Measurements from ENCODE around the gene EFNA1. TPM values are rescaled to one million over a fixed set of nuclear protein-coding genes. Genes with fewer than 3 reads are reported as not detected.
"Not testable (repeated sequence)": the region's sequence is repeated elsewhere in the genome, so short reads cannot be mapped to it uniquely, and the experiment has no call there.

EFNA1 gene
- total RNA-seq, 1 experiment from 2014 or later, result 19.7 TPM

DNA sequence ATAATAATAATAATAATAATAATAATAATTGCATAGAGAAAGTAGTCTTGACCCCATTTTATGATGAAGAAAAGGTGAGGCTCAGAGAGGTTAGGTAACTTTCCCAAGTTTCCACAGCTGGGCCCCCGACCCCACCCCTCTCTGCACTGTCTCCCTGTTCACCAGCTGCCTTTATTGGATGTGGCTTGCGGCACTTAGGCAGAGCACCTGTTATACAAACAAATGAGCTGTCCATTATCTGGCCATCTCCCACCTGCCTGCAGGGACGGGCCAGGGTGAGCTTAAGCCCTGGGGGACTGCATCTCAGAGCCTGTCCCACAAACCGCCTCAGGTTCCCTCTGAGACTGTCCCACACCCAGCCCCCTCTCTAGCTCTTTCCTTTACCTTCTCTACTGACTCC is 10.1 kb upstream of the EFNA1 start:
- POLR2A ChIA-PET, result no interaction called here
- no peak for DNase-seq (ENCODE audit: low read depth, low spot score)

DNA sequence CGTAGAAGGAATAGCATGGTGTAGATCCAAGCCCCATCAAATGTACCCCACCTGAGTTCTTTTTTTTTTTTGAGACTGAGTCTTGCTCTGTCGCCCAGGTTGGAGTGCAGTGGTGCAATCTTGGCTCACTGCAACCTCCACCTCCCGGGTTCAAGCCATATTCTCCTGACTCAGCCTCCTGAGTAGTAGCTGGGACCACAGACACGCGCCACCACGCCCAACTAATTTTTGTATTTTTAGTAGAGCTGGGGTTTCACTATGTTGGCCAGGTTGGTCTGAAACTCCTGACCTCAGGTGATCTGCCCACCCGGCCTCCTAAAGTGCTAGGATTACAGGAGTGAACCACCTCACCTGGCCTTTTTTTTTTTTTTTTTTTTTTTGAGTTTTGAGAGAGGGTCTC is 9.6 kb upstream of the EFNA1 start:
- intact Hi-C loops (cut with micrococcal nuclease); H3K9me3 ChIP-seq (ENCODE audit: control insufficient read depth in 1 of 2, insufficient read depth in 1 of 2, low read depth in 1 of 2, low read length in 2 of 2); H3K36me3 ChIP-seq (ENCODE audit: control insufficient read depth in 1 of 2, insufficient read depth in 2 of 2, low read length in 2 of 2); H3K27me3 ChIP-seq (ENCODE audit: insufficient read depth, low read length); H3K4me1 ChIP-seq (ENCODE audit: control insufficient read depth in 1 of 2, insufficient read depth in 2 of 2, low read length in 2 of 2); DNase-seq (ENCODE audit: low read depth, low spot score); H4K20me1 ChIP-seq (ENCODE audit: insufficient read depth); H2AFZ ChIP-seq (ENCODE audit: low read depth, low read length, poor library complexity, severe bottlenecking); POLR2A ChIA-PET; ATAC-seq; H3K4me2 ChIP-seq (ENCODE audit: low read length); RAD21 ChIA-PET (ENCODE audit: low non-redundant PET in 1 of 2, low total read pairs in 2 of 2, uncharacterized antibody in 2 of 2, unreplicated experiment in 2 of 2); H3K27ac ChIP-seq (ENCODE audit: low read depth, low read length); H3K79me2 ChIP-seq (ENCODE audit: insufficient read depth, low read length); BruUV-seq (replicated peaks); H3K4me3 ChIP-seq (replicated peaks in 1 of 2; ENCODE audit: low read depth in 1 of 2, low read length in 2 of 2); H3K9me2 ChIP-seq (ENCODE audit: insufficient read depth); H3K9ac ChIP-seq (ENCODE audit: low read length): not testable (repeated sequence)
- CTCF ChIA-PET, result interaction anchor here (0.8 to 1.2 kb wide), 3 partner anchors 11 to 49 kb away, joined by 3 to 4 read pairs (median 3); no protein-coding TSS in a partner anchor

More for the DNA sequence above, 10.1 kb upstream of the EFNA1 start:
- TF ChIP-seq SP1 (IDR thresholded peaks at IDR 0.05; ENCODE audit: low read depth) (no peak), SRF (IDR thresholded peaks at IDR 0.05; ENCODE audit: low read depth) (no peak), YY1 (IDR thresholded peaks at IDR 0.05; ENCODE audit: extremely low read depth, insufficient replicate concordance, low read depth, low read length) (no peak), ELF1 (IDR thresholded peaks at IDR 0.05; ENCODE audit: borderline replicate concordance, low read depth) (no peak), TCF7L2 (IDR thresholded peaks at IDR 0.05; ENCODE audit: borderline replicate concordance, extremely low read depth, insufficient read depth, insufficient read length) (no peak), CBX3 (IDR thresholded peaks at IDR 0.05; ENCODE audit: low read depth) (no peak), FOSL1 (IDR thresholded peaks at IDR 0.05; ENCODE audit: low read depth) (no peak), RAD21 (IDR thresholded peaks at IDR 0.05; ENCODE audit: low read depth) (no peak), ZNF274 (IDR thresholded peaks at IDR 0.05; ENCODE audit: low read depth, low read length) (no peak), EZH2 (IDR thresholded peaks at IDR 0.05) (no peak), EGR1 (IDR thresholded peaks at IDR 0.05; ENCODE audit: low read depth) (no peak), JUND (IDR thresholded peaks at IDR 0.05) (no peak), CEBPB (IDR thresholded peaks at IDR 0.05; ENCODE audit: low read depth) (no peak), POLR2AphosphoS5 (IDR thresholded peaks at IDR 0.05; ENCODE audit: low read depth, low read length) (no peak), SIN3A (IDR thresholded peaks at IDR 0.05; ENCODE audit: low read depth) (no peak), POLR2A (IDR thresholded peaks at IDR 0.05; ENCODE audit: borderline replicate concordance, extremely low read depth, insufficient read depth, insufficient read length) (no peak)
- TF ChIP-seq, protein P1, sequence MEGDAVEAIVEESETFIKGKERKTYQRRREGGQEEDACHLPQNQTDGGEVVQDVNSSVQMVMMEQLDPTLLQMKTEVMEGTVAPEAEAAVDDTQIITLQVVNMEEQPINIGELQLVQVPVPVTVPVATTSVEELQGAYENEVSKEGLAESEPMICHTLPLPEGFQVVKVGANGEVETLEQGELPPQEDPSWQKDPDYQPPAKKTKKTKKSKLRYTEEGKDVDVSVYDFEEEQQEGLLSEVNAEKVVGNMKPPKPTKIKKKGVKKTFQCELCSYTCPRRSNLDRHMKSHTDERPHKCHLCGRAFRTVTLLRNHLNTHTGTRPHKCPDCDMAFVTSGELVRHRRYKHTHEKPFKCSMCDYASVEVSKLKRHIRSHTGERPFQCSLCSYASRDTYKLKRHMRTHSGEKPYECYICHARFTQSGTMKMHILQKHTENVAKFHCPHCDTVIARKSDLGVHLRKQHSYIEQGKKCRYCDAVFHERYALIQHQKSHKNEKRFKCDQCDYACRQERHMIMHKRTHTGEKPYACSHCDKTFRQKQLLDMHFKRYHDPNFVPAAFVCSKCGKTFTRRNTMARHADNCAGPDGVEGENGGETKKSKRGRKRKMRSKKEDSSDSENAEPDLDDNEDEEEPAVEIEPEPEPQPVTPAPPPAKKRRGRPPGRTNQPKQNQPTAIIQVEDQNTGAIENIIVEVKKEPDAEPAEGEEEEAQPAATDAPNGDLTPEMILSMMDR (IDR thresholded peaks at IDR 0.05 in 2 of 3, conservative IDR thresholded peaks at IDR 0.05 in 1 of 3; ENCODE audit: borderline replicate concordance in 1 of 3, insufficient read depth in 1 of 3, low read depth in 2 of 3, low read length in 2 of 3), result no peak
- TF ChIP-seq, protein P2, sequence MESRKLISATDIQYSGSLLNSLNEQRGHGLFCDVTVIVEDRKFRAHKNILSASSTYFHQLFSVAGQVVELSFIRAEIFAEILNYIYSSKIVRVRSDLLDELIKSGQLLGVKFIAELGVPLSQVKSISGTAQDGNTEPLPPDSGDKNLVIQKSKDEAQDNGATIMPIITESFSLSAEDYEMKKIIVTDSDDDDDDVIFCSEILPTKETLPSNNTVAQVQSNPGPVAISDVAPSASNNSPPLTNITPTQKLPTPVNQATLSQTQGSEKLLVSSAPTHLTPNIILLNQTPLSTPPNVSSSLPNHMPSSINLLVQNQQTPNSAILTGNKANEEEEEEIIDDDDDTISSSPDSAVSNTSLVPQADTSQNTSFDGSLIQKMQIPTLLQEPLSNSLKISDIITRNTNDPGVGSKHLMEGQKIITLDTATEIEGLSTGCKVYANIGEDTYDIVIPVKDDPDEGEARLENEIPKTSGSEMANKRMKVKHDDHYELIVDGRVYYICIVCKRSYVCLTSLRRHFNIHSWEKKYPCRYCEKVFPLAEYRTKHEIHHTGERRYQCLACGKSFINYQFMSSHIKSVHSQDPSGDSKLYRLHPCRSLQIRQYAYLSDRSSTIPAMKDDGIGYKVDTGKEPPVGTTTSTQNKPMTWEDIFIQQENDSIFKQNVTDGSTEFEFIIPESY (IDR thresholded peaks at IDR 0.05; ENCODE audit: extremely low read depth, insufficient replicate concordance, low read length), result no peak
- no peak overlapping the region for H3K4me2 ChIP-seq (ENCODE audit: low read length)
- H3K4me1 ChIP-seq (ENCODE audit: control insufficient read depth in 1 of 2, insufficient read depth in 2 of 2, low read length in 2 of 2), result no peaks in the 10 kb centered on the region; a peak in 1 of 4 replicates
- H3K27me3 ChIP-seq (ENCODE audit: insufficient read depth, low read length), result peaks cover 6% of the 10 kb centered on the region; the same call in 1 of the 2 replicates
- no peaks in the 10 kb centered on the region for H3K9me2 ChIP-seq (ENCODE audit: insufficient read depth)
- ATAC-seq, result no peak
- H4K20me1 ChIP-seq (ENCODE audit: insufficient read depth), result no peaks in the 10 kb centered on the region
- BruUV-seq (replicated peaks), result no TSS peak
- no peak overlapping the region for H3K27ac ChIP-seq (ENCODE audit: low read depth, low read length)
- no peaks in the 10 kb centered on the region for H3K36me3 ChIP-seq (ENCODE audit: control insufficient read depth in 1 of 2, insufficient read depth in 2 of 2, low read length in 2 of 2)
- no peak overlapping the region for H3K9ac ChIP-seq (ENCODE audit: low read length)
- intact Hi-C loops (cut with micrococcal nuclease), result no loop called here
- CTCF ChIA-PET, result interaction anchor here (0.8 to 1.2 kb wide), 3 partner anchors 10 to 50 kb away, joined by 3 to 4 read pairs (median 3); no protein-coding TSS in a partner anchor
- no peaks in the 10 kb centered on the region for H3K79me2 ChIP-seq (ENCODE audit: insufficient read depth, low read length)
- RAD21 ChIA-PET (ENCODE audit: low non-redundant PET in 1 of 2, low total read pairs in 2 of 2, uncharacterized antibody in 2 of 2, unreplicated experiment in 2 of 2), result no interaction called here
- H3K4me3 ChIP-seq (replicated peaks in 1 of 2; ENCODE audit: low read depth in 1 of 2, low read length in 2 of 2), result no peak overlapping the region
- H3K9me3 ChIP-seq (ENCODE audit: control insufficient read depth in 1 of 2, insufficient read depth in 1 of 2, low read depth in 1 of 2, low read length in 2 of 2), result no peaks in the 10 kb centered on the region
- H2AFZ ChIP-seq (ENCODE audit: low read depth, low read length, poor library complexity, severe bottlenecking), result no peak overlapping the region

Measured in HCT116 (cell line).